Measurements from ENCODE around the gene TMIE. TPM values are rescaled to one million over a fixed set of nuclear protein-coding genes. Genes with fewer than 3 reads are reported as not detected.

TMIE gene, protein sequence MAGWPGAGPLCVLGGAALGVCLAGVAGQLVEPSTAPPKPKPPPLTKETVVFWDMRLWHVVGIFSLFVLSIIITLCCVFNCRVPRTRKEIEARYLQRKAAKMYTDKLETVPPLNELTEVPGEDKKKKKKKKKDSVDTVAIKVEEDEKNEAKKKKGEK
- 0.76 TPM for total RNA-seq

DNA sequence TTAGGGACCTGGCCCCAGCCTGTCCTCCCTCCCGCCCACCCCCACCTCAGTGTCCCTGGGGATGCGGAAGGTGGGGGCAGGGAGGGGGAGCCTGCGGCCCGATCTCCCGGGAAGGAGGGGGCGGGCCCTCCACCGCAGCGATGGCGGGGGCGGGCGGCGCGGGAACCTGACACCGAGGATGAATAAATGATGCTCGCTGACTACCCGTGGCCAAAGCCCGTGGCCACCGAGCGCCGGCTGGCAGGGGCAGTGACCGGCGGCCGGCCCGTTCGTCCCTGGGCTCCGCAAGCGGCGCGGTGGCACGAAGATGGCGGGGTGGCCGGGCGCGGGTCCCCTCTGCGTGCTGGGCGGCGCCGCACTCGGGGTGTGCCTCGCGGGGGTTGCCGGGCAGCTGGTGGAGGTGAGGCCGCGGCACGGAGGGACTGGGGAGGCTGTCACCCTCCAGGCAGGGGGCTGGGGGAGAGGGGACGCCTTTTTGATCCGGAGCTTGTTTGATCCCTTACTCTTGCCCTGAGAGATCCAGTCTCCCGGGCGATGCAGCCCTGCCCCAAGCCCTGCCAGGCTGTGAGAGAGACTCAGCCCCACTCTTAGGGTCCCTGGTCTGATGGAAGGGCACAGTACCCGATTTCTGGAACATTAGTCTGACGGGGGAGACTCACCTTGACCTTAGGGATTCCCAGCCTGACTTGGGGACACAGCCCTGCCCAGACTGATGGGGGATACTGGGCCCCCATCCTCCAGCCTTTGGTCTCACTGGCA is at the start of gene TMIE:
Gene TMIE (plus strand): TSS at position 212 of the 759 bp plus-strand sequence. CDS start 96 bp downstream, at position 308.
- intact Hi-C loops (cut with DNase I) = loop anchor here (5.0 kb wide), 1 partner anchor 196 kb away; no protein-coding TSS in a partner anchor
- ATAC-seq (no peak), DNase-seq (ENCODE audit: low spot score) (no peak)

DNA sequence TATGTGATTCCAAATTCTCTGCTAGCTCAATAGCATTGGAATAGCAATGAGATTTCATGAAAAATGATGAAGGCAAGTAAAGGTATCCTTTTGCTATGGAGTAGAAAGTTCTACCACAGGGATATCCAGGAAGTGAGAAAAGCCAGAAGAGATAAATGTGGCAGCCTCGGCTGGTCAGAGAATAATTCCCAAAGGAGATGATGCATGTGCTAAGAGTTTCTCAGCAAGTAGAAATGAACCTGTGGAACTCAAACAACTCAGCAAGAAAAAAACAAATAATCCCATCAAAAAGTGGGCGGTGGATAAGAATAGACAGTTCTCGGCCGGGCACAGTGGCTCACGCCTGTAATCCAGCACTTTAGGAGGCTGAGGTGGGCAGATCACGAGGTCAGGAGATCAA is 45.9 kb upstream of the TMIE start:
- no peak for DNase-seq (ENCODE audit: low spot score)

DNA sequence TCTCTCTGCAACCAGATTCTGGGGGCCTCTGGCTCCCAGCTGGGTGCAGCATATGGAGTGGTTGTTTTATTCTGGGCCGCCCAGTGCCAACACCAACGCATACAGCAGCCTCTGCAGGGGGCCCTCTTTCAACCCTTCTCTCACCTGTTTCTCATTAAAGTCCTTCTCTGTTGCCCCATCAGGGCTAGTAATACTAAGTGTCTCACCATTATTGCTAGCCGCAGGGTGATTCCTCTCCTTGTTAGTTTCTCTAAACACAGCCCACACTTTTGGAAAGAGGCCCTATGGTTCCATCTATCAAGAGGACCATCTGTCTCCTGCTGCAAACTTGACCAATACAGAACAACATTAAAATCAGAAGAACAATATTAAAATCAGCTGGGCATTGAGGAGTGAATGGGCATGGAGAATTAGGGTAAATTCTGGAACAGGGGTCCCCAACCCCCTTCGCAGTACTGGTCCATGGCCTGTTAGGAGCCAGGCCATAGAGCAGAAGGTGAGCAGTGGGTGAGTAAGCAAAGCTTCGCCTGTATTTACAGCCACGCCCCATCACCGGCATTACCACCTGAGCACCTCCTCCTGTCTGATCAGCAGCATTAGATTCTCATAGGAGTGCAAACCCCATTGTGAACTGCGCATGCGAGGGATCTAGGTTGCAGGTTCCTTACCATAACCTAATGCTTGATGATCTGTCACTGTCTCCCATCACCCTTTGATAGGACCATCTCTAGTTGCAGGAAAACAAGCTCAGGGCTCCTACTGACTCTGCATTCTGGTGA is 44.2 kb upstream of the TMIE start:
- intact Hi-C loops (cut with DNase I) = no loop called here
- DNase-seq (ENCODE audit: low spot score) = peak; percentile 27

More for the DNA sequence above, 45.9 kb upstream of the TMIE start:
- no peak for ATAC-seq
- intact Hi-C loops (cut with DNase I) = no loop called here

DNA sequence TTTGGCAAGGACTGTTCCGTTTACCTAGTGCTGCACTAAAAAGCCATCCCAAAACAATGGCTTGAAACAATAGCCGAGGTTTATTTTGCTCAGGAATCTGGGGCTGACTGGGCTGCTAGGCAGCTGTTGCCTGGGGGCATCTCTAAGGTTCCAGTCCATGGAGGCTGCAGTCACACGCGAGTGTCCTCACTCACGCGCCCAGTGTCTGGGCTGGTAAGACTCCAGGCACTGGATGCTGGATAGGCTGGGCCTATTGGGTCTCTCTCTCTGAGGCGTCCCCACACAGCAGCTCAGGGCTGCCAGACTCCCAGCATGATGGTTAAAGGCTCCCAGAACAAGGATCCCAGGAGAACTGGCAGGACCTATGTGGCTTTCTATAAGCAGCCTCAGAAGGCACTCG is 41.9 kb upstream of the TMIE start:
- DNase-seq (ENCODE audit: low spot score) (peak; percentile 30), ATAC-seq (no peak)
- intact Hi-C loops (cut with DNase I) = no loop called here

More for the DNA sequence above, 44.2 kb upstream of the TMIE start:
- no peak for ATAC-seq

DNA sequence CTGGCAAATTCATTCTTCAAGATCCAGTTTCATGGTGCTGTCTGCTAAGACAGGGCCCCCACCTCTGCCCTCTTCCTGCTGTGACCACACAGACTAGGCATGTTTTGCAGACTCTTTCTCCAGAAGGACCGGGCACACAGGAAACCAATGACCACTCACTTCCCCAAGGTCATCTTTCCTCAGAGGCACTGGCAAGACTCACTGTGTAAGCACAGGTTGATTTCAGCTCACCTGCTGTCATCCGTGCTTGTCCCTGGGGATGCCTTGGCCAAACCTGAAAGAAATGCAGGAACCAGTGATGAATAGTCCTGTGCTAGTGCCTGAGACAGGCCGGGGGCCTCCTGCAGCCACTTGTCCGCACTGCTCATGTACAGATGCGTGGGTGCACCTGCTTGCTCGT is 41.2 kb upstream of the TMIE start:
- ATAC-seq (no peak), DNase-seq (ENCODE audit: low spot score) (peak; percentile 23)

DNA sequence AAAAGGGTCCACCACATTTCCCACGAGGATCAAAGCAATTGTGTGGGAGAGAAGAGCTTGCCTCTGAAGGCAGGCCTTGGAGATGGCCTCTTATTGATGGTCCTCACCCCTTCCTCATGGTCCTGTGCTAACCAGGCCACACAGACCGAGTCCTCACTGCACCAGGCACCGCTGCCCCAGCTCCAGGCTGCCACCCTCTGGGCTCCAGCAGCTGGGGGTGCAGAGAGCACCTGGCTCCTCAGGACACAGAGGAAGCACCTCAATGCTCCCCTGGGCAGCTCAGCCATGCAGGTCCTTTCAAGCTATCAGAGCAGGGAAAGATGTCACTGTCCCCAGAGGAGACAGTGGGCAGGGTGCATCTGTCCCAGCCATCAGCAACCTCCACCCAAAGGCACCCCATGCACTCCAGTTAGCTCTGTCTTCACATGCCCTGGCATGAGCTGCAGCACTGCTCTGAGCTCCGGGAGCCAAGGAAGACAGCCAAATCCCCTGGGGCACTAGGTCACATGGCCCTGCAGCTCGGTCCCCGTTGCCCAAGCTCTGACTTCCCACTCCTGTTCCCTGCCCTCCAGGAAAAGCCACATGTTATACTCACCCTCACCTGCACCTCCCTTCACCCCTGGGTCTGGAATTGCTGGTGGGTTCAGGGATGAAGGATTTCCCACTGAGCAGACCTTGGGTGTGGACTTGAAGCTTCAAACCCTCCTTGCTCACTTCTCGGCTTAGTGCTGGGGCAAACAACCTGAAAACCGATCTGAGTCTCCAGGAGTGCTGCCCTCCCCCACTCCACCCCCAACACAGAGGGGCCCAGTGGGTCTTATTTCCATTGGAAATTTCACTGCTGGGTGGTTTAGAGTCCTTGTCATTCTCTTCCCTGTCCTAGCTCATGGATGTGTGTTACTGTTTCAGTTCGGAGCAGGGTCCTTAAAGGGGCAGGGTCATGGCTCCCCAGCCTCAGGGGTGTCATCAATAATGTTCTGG is 40.4 kb upstream of the TMIE start:
- DNase-seq (ENCODE audit: low spot score) (peak; percentile 52), ATAC-seq (no peak)
- intact Hi-C loops (cut with DNase I) = no loop called here

More for the DNA sequence above, 41.2 kb upstream of the TMIE start:
- intact Hi-C loops (cut with DNase I) = no loop called here

DNA sequence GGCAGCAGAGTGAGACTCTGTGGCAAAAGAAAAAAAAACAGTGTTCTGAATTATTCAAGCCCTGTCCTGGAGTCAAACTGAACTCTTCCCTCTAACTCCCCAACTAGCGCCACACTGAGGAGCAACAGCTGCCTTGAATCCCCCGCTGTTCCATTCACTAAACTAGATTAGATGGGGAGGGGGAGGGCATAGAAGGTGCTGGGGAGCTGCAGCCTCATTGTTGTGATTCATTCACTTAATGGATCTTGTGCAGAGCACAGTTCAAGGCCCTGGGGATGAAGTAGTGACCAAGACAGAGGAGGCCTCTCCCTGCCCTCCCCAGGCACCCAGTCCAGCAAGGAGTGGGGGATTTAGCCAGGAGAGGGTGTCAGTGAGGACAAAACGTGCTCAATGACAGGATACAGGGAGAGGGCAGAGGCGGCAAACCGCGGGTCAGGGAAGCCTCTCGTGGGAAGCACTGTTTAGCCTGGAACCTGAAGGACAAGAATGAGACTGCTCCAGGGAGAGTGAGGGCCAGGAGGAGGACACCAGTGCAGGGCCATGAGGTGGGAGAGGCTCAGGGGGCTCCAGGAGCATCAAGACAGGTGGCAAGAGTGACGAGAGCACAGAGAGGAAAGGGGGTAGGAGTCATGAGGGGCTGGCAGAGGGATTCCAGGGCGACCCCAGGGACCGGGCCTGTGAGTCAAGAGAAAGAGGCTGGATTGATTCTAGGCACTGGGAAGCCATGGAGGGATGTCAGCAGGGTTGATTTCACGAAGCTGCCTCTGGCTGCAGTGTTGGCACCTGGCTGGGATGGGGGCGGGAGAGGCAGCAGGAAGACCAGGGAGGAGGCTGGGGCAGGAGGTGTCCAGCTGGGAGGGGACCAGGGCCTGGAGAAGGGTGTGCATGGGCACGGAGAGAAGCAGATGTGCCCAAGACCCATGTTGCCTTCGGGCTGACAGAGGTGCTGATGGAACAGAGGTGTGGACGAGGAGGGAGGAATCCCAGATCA is 39.1 kb upstream of the TMIE start:
- ATAC-seq (no peak), DNase-seq (ENCODE audit: low spot score) (peak; percentile 49)
- intact Hi-C loops (cut with DNase I) = no loop called here

DNA sequence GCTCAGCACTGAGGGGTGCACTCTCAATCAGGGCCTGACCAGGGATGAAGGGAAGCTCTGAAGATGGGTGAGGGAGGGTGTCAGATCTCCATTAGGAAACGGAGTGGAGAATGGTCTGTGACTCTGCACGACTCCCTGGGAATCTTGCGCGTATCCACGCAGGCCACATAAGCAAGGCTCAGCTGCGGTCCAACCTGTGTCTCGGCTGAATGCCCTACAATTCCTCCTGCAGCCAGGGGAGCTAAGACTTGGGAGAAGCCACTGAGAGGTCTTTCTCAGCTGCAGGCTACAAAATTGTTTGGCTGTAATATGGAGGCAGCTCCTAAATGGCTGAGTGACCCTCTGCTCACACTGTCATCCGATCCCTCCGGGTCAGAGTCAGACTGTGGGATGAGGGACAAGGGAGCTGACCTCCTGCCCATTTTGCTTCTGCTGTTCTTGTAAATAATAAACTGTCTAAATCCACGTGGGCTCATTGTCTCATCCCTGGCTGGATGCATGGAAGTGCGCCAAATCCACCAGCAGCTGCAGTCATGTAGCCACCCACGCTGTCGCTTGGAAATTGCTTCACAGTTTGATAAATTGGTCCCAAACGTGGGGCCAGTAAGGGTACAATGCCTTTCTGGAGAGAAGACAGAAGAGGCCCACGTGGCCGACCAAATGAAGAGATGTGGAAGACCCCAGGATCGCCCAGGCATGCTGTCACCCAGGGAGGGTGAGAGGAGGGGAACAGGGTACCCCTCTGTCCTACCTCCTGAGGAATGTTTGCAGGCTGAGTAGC is 38.2 kb upstream of the TMIE start:
- DNase-seq (ENCODE audit: low spot score) (peak; percentile 70), ATAC-seq (peak; percentile 73)
- intact Hi-C loops (cut with DNase I) = no loop called here

DNA sequence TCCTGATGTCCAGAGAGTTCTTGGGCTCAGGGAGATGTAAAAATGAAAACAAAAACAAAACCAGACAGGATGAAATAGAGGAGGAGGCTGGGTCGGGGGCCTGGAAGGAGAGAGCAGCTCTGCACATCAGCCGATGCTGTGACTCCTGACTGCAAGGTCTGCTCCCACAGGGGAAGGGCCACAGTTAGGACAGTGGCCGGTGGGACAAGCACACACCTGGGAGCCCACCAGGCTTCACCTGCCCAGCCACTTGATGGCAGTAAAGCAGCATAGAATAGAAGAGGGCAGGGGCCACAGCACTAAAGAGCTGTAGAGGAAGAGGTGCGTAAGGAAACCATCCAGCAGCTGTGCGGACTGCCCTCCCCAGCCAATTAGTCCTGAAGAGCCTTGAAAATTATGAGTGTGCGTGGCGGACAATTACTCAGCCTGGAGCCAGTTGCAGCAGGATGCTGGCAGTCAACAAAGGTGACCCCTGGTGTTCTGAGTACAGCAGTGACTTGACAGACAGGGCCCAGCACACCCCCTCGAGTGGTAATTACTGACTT is 37.5 kb upstream of the TMIE start:
- peak; percentile 52 for DNase-seq (ENCODE audit: low spot score)
- intact Hi-C loops (cut with DNase I) = no loop called here
- ATAC-seq = peak; percentile 55

DNA sequence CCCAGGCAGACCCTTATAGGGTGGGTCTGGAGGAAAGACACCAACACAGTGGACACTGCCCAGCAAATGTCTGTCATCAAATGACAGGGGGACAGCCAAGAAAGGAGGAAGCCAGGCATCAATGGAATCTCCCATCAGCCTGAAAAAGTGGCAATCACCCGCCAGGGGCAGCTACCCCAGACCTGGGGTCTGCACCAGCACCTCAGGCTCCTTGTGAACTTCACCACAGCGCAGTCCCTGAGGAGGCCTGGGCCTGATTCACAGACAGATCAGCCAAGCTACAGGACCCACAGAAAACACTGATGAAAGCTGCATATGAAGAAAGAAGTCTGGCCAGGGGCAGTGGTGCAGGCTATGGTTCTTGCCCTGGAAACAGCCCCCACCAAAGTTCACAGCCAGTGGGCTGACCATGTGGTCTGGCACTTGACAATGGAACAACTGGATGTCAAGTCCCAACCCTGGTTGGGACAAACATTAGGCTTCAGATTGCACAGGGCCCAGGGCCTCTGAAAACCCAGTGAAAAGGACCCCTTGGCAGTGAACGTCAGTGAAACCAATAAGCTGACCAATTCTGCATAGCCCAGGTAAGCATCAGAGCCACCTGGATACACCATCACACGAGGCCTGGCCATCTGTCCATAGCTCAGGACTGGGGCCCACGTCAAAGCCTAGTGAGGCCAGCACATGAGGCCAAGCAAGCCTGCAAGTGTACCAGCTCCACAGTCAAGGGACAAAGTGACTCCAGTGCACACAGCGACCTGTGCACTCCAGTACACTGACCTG is 36.8 kb upstream of the TMIE start:
- intact Hi-C loops (cut with DNase I) = no loop called here
- DNase-seq (ENCODE audit: low spot score) (peak; percentile 41), ATAC-seq (no peak)

DNA sequence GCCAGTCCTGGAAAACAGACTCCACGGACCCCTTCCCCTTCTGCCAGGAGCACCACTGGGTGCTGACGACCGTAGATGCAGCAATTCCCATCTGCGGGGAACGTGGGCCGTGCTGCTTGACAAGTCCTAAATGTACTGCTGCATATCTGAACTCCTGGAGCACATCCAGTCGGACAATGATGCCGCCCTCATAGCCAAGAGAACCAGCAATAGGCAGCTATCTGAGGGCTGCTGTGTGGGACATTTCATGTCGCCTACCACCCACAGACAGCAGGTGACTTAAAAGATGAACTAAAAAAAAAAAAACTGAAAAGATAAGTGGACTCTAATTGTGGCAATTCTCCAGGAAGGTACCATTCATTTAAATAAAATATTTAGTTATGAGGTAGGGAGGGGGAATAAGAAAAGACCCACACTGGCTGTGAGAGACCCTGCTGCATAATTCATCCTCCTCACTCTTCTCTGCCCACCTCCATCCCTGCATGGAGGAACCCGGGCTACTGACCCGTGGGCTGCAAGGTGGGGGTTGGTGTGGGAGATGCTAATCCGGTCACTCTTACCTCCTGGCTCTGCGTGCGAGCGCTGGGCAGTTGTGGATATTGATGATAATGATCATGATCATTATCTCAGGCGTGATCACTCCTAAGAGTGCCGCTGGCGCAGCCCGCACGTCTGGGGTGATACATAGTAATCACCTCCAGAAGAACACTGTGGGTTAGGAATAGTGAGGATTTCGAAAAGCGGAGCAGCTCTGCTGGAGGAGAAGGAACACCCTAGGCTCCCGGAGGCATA is 36.0 kb upstream of the TMIE start:
- intact Hi-C loops (cut with DNase I) = no loop called here
- no peak for ATAC-seq
- DNase-seq (ENCODE audit: low spot score) = peak; percentile 45

DNA sequence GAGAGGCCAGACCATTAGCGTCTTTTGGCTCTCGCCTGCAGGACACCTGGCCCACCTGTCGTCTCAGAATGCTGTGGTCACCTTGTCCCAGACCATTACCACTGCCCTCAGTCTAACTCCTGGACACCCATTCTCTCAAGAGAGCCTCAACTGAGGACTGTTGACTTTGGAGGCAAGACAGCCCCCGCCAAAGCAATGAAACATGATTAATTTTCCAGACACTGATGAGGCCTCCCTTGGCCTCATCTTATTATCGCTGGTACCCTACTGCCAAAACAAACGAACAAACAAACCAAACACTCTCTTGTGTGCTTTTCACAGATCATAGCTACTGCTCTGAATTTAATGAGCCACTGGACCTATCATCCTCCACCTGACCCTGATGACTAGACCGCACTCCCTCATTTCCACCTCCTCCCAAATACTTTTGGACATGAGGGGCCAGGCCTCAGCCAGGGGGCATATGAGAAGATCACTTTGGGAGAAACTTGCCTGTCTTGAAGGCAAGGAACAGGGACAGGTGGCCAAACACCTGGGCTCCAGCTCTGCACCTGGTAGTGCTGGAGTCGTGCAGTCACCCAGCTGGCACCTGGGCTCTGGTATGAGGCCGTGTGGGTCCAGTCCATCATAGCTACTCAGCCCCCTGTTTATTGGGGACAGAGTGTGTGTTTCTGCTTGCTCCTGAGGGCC is 35.3 kb upstream of the TMIE start:
- ATAC-seq (no peak), DNase-seq (ENCODE audit: low spot score) (peak; percentile 42)
- intact Hi-C loops (cut with DNase I) = no loop called here

DNA sequence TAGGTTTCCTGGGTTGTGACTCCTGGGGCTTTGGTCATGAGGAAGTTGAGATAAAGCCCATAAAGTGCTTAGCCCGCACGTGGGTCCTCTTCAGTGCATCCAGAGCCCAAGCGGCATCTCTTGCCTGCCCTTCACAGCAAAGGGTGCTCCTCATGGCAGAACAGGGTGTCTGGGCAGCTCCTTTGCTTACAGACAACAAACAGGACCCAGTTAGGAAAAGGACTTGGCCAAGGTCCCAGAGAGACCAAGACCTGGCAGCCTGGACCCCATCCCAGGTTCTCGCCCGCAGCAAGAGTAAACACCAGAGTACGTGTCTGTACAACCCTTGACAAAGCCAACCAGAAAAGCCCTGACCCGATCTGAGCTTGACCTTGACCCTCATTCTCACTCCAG is 34.7 kb upstream of the TMIE start:
- intact Hi-C loops (cut with DNase I) = no loop called here
- no peak for ATAC-seq
- DNase-seq (ENCODE audit: low spot score) = peak; percentile 42

DNA sequence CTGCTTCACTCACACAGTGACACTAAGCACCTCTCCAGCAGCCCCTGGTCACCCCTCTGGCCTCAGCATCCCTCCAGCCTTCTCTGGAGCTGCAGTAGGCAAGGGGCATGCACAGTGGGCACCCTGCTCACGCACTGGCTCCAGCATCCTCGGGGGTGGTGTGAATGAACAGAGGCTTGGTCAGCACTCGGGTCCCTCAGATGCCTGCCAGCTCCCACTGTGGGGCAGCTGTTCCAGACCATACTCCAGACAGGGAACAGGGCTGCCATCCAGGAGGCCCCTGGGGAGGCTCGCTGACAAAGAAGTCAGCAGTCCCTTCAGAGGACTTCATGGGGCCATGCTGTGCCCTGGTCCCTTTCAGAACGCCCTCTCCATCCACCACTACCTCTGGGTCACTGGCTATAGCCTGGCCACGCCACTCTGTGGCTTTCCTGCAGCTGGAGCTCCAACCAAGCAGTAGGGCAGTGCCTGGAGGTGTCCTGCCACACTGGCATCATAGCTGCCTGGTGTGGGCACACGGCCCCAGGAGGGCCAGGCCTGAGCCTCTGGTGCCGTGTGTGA is 34.1 kb upstream of the TMIE start:
- ATAC-seq = no peak
- DNase-seq (ENCODE audit: low spot score) = peak; percentile 49

More for the DNA sequence above, 34.1 kb upstream of the TMIE start:
- intact Hi-C loops (cut with DNase I) = no loop called here
